Esophagus squamous epithelium (tissue), 5 donors: ENCODE measurements around the gene KIAA0513. TPM values are rescaled to one million over a fixed set of nuclear protein-coding genes. Genes with fewer than 3 reads are reported as not detected.

Source experiments
- DNase-seq: peaks from one replicate; lab custom pipeline; 2025; lab: John Stamatoyannopoulos, UW
- H3K27ac ChIP-seq, 4 donors: fragments of 200-600 bp; sonication (generic); one replicate each; pipeline ENCODE4 v1.5.1; 2016 to 2019; ENCODE audit warnings: mild to moderate bottlenecking in 1 of 4
- H3K27me3 ChIP-seq, 4 donors: fragments of 200-600 bp; sonication (generic); 1 replicate in 3 of 4; 2 replicates in 1 of 4; pipeline versions ENCODE4 v1.5.1 to v1.6.0; 2017 to 2021; ENCODE audit warnings: antibody characterized with exemption in 1 of 4
- H3K36me3 ChIP-seq, 3 donors: fragments of 200-600 bp; sonication (generic); one replicate each; pipeline ENCODE4 v1.5.1; 2016 to 2019
- H3K4me1 ChIP-seq, 3 donors: fragments of 200-600 bp; sonication (generic); one replicate each; pipeline ENCODE4 v1.5.1; 2017 to 2019
- H3K4me3 ChIP-seq, 4 donors: fragments of 200-600 bp; sonication (generic); 1 replicate in 3 of 4; 2 replicates in 1 of 4; pipeline ENCODE4 v1.5.1; 2016 to 2019; ENCODE audit warnings: mild to moderate bottlenecking in 2 of 4, moderate library complexity in 1 of 4
- H3K9me3 ChIP-seq, 3 donors: fragments of 200-600 bp; sonication (generic); one replicate each; pipeline ENCODE4 v1.5.1; 2016 to 2019
- CTCF ChIP-seq, 6 experiments: fragments of 450-650 bp in 4 of 6; fragments of 200-600 bp in 2 of 6; sonication (generic) in 2 of 6; IDR thresholded peaks; one replicate each; pipeline ENCODE4 v1.5.1; 2016 to 2019; ENCODE audit warnings: antibody characterized with exemption in 6 of 6, mild to moderate bottlenecking in 4 of 6, moderate library complexity in 4 of 6
- POLR2A ChIP-seq, 4 donors: fragments of 450-650 bp; IDR thresholded peaks; one replicate each; pipeline ENCODE4 v1.6.1; 2017; ENCODE audit warnings: antibody characterized with exemption in 4 of 4, mild to moderate bottlenecking in 4 of 4, moderate library complexity in 3 of 4
- WGBS, 2 donors: methylation state at CpG; one replicate each; pipeline ENCODE4 v1.1.5; 2018; 5-methylcytosine and 5-hydroxymethylcytosine counted together
- intact Hi-C: fragments of 100-400 bp; cut with DNase I; formaldehyde crosslinking; loops from one replicate; pipeline ENCODE4 v1.15.0; 2022
- total RNA-seq, 4 donors: library from RNA; depleted of rRNA; stranded (reverse); fragments of >200 nt; gene quantifications; one replicate each; pipeline ENCODE4 v1.1.0, GENCODE V29; 2016
- donor health status: DM: yes; HTN: yes; CAD: no.

Gene KIAA0513
- total RNA-seq, 4 donors from 2014 or later = 9.0 to 11.4 (median 9.7) TPM

GRCh38 chr16:85054948-85055492 lies 27.4 kb downstream of the KIAA0513 start:
- TF ChIP-seq POLR2A (IDR thresholded peaks at IDR 0.05) (no peak), CTCF (IDR thresholded peaks at IDR 0.05) (no peak)
- Histone ChIP-seq H3K4me3 (peak overlapping the region in 3 of 4 donors; percentile 1 to 50 (median 12)), H3K9me3 (no peaks in the 10 kb centered on the region), H3K4me1 (peaks cover 20 to 45% (median 21%) of the 10 kb centered on the region in 3 donors), H3K27ac (peak overlapping the region in 3 of 4 donors; percentile 79 to 88 (median 82)), H3K27me3 (no peaks in the 10 kb centered on the region), H3K36me3 (no peaks in the 10 kb centered on the region)
- intact Hi-C loops = no loop called here
- WGBS, 2 donors = 48 to 57% methylated on average over 6 of the region's 6 CpGs
- no peak for DNase-seq

GRCh38 chr16:85055493-85056210 lies 28.1 kb downstream of the KIAA0513 start:
- H3K4me3 ChIP-seq = peak overlapping the region in 3 of 4 donors; percentile 1 to 50 (median 12)
- intact Hi-C loops = no loop called here
- H3K4me1 ChIP-seq = peaks cover 20 to 39% (median 21%) of the 10 kb centered on the region in 3 donors
- no peaks in the 10 kb centered on the region for H3K9me3 ChIP-seq
- no peaks in the 10 kb centered on the region for H3K27me3 ChIP-seq
- DNase-seq = peak; percentile 31
- no peaks in the 10 kb centered on the region for H3K36me3 ChIP-seq
- TF ChIP-seq POLR2A (IDR thresholded peaks at IDR 0.05) (peak in 1 of 4 donors; percentile 29), CTCF (IDR thresholded peaks at IDR 0.05) (no peak)
- peak overlapping the region; percentile 63 to 88 (median 80) for H3K27ac ChIP-seq
- WGBS, 2 donors = 11 to 34% methylated on average over 9 to 11 of the region's 14 CpGs

GRCh38 chr16:85056211-85056748 lies 28.7 kb downstream of the KIAA0513 start:
- intact Hi-C loops = no loop called here
- TF ChIP-seq CTCF (IDR thresholded peaks at IDR 0.05) (peak in 2 of 6 experiments; percentile 23), POLR2A (IDR thresholded peaks at IDR 0.05) (no peak)
- H3K27ac ChIP-seq = peak overlapping the region; percentile 63 to 88 (median 80)
- 93 to 94% methylated on average over 5 to 6 of the region's 16 CpGs for WGBS, 2 donors
- peak overlapping the region in 1 of 4 donors; percentile 50 for H3K4me3 ChIP-seq
- no peaks in the 10 kb centered on the region for H3K36me3 ChIP-seq
- H3K27me3 ChIP-seq = no peaks in the 10 kb centered on the region
- H3K4me1 ChIP-seq = peaks cover 20 to 32% (median 21%) of the 10 kb centered on the region in 3 donors
- no peaks in the 10 kb centered on the region for H3K9me3 ChIP-seq
- no peak for DNase-seq

DNA sequence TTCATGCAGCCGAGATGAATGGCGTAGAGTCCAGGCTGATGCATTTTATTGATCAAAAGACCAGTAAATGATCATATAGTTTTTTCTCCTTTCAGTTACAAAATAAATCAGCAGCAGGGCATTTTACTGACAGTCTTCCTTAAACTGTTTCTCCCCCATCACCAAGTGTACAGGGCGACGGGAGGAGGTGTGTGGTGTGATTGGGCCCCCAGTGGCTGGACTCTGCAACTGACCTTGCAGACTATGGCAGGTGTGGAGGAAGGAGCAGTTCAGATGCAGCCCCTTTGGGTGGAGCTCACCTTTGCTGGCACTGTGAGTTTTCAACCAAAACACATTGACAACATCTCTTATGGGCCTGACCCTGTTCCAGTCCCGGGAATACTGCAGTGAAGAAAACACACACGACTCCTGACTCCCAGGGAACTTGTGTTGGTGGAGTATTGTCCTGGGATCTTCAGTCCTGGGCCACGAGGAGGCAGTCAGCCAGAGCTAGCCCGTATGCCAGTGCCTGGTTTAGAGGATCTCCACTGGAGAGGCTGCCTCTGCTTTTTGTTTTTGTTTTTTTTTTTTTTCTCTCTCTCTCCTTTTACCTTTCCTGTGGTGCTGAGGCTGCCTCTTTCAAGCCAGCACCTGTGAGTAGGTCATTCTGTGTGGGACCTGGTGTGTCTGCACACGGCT lies 29.8 kb downstream of the KIAA0513 start:
- H3K27ac ChIP-seq = no peak overlapping the region

More for the DNA sequence above, 29.8 kb downstream of the KIAA0513 start:
- DNase-seq = no peak
- 84 to 87% methylated on average over 9 of the region's 9 CpGs for WGBS, 2 donors
- intact Hi-C loops = no loop called here
- Histone ChIP-seq H3K9me3 (no peaks in the 10 kb centered on the region), H3K36me3 (no peaks in the 10 kb centered on the region), H3K4me1 (peaks cover 20 to 32% (median 21%) of the 10 kb centered on the region in 3 donors), H3K4me3 (no peak overlapping the region), H3K27me3 (no peaks in the 10 kb centered on the region)
- peak in 1 of 6 experiments; percentile 17 for TF ChIP-seq CTCF (IDR thresholded peaks at IDR 0.05)
- no peak for TF ChIP-seq POLR2A (IDR thresholded peaks at IDR 0.05)
